ENCODE results near the gene GRAMD1C. TPM values are rescaled to one million over a fixed set of nuclear protein-coding genes. Genes with fewer than 3 reads are reported as not detected.

The GRAMD1C gene
- total RNA-seq, 1 donor from 2014 or later = 21.7 TPM

- peaks cover 11% of the 10 kb centered on the region for H3K4me1 Mint-ChIP-seq (ENCODE audit: unreplicated experiment)
- TF ChIP-seq CTCF (IDR thresholded peaks at IDR 0.05; ENCODE audit: unreplicated experiment) = no peak
- no peaks in the 10 kb centered on the region for H3K9me3 Mint-ChIP-seq (ENCODE audit: unreplicated experiment)
- peaks cover 3% of the 10 kb centered on the region for H3K36me3 Mint-ChIP-seq (ENCODE audit: low read depth, unreplicated experiment)
- no peak overlapping the region for H3K4me3 Mint-ChIP-seq (ENCODE audit: unreplicated experiment)
- H3K27ac Mint-ChIP-seq (ENCODE audit: unreplicated experiment) = no peak overlapping the region
- DNase-seq (ENCODE audit: low spot score) = no peak
- H3K27me3 Mint-ChIP-seq (ENCODE audit: unreplicated experiment) = no peaks in the 10 kb centered on the region
Measured at GRCh38 chr3:113802795-113803455, 35.7 kb upstream of the GRAMD1C start.

- H3K27me3 Mint-ChIP-seq (ENCODE audit: unreplicated experiment) = no peaks in the 10 kb centered on the region
- H3K9me3 Mint-ChIP-seq (ENCODE audit: unreplicated experiment) = no peaks in the 10 kb centered on the region
- H3K27ac Mint-ChIP-seq (ENCODE audit: unreplicated experiment) = peak overlapping the region; percentile 39
- no peak for DNase-seq (ENCODE audit: low spot score)
- H3K36me3 Mint-ChIP-seq (ENCODE audit: low read depth, unreplicated experiment) = peaks cover 6% of the 10 kb centered on the region
- H3K4me3 Mint-ChIP-seq (ENCODE audit: unreplicated experiment) = no peak overlapping the region
- peaks cover 7% of the 10 kb centered on the region for H3K4me1 Mint-ChIP-seq (ENCODE audit: unreplicated experiment)
- TF ChIP-seq CTCF (IDR thresholded peaks at IDR 0.05; ENCODE audit: unreplicated experiment) = no peak
Measured at GRCh38 chr3:113804661-113805060, 33.9 kb upstream of the GRAMD1C start.

- Mint-ChIP-seq H3K4me3 (ENCODE audit: unreplicated experiment) (no peak overlapping the region), H3K27me3 (ENCODE audit: unreplicated experiment) (no peaks in the 10 kb centered on the region), H3K27ac (ENCODE audit: unreplicated experiment) (no peak overlapping the region), H3K4me1 (ENCODE audit: unreplicated experiment) (peaks cover 7% of the 10 kb centered on the region), H3K36me3 (ENCODE audit: low read depth, unreplicated experiment) (peaks cover 7% of the 10 kb centered on the region), H3K9me3 (ENCODE audit: unreplicated experiment) (no peaks in the 10 kb centered on the region)
- TF ChIP-seq CTCF (IDR thresholded peaks at IDR 0.05; ENCODE audit: unreplicated experiment) = no peak
- DNase-seq (ENCODE audit: low spot score) = no peak
Measured at GRCh38 chr3:113805249-113805648, 33.3 kb upstream of the GRAMD1C start.

GRCh38 chr3:113812854-113813253, 25.7 kb upstream of the GRAMD1C start:
- no peak for DNase-seq (ENCODE audit: low spot score)
- TF ChIP-seq CTCF (IDR thresholded peaks at IDR 0.05; ENCODE audit: unreplicated experiment) = no peak
- H3K4me3 Mint-ChIP-seq (ENCODE audit: unreplicated experiment) = no peak overlapping the region
- H3K36me3 Mint-ChIP-seq (ENCODE audit: low read depth, unreplicated experiment) = peaks cover 9% of the 10 kb centered on the region
- no peaks in the 10 kb centered on the region for H3K9me3 Mint-ChIP-seq (ENCODE audit: unreplicated experiment)
- H3K27ac Mint-ChIP-seq (ENCODE audit: unreplicated experiment) = no peak overlapping the region
- H3K4me1 Mint-ChIP-seq (ENCODE audit: unreplicated experiment) = no peaks in the 10 kb centered on the region
- H3K27me3 Mint-ChIP-seq (ENCODE audit: unreplicated experiment) = no peaks in the 10 kb centered on the region

GRCh38 chr3:113819866-113820265, 18.7 kb upstream of the GRAMD1C start:
- no peaks in the 10 kb centered on the region for H3K9me3 Mint-ChIP-seq (ENCODE audit: unreplicated experiment)
- no peak overlapping the region for H3K4me3 Mint-ChIP-seq (ENCODE audit: unreplicated experiment)
- H3K27me3 Mint-ChIP-seq (ENCODE audit: unreplicated experiment) = no peaks in the 10 kb centered on the region
- peaks cover 6% of the 10 kb centered on the region for H3K4me1 Mint-ChIP-seq (ENCODE audit: unreplicated experiment)
- H3K36me3 Mint-ChIP-seq (ENCODE audit: low read depth, unreplicated experiment) = no peaks in the 10 kb centered on the region
- no peak for DNase-seq (ENCODE audit: low spot score)
- no peak for TF ChIP-seq CTCF (IDR thresholded peaks at IDR 0.05; ENCODE audit: unreplicated experiment)
- no peak overlapping the region for H3K27ac Mint-ChIP-seq (ENCODE audit: unreplicated experiment)
